MG63 (cell line): ENCODE measurements around the gene ZNF12. TPM values are rescaled to one million over a fixed set of nuclear protein-coding genes. Genes with fewer than 3 reads are reported as not detected.

Source experiments
- DNase-seq: peaks from one replicate; pipeline ENCODE4 v3.0.0-alpha.2; 2020
- H3K27me3 ChIP-seq: fragments of 250-450 bp; sonication (Bioruptor Pico); 2 replicates; pipeline ENCODE4 v1.5.1; 2020; ENCODE audit warnings: mild to moderate bottlenecking, moderate library complexity
- H3K36me3 ChIP-seq: fragments of 250-450 bp; sonication (Bioruptor Pico); 2 replicates; pipeline ENCODE4 v1.5.1; 2020; ENCODE audit warnings: mild to moderate bottlenecking, moderate library complexity
- H3K4me3 ChIP-seq: fragments of 250-450 bp; sonication (Bioruptor Pico); 2 replicates; pipeline ENCODE4 v1.5.1; 2020; ENCODE audit warnings: mild to moderate bottlenecking, moderate library complexity
- H3K9me3 ChIP-seq: fragments of 250-450 bp; sonication (Bioruptor Pico); 2 replicates; pipeline ENCODE4 v1.5.1; 2020; ENCODE audit warnings: mild to moderate bottlenecking, moderate library complexity
- total RNA-seq: library from RNA; depleted of rRNA; stranded (reverse); fragments of >200 nt; shearing (Covaris generic); gene quantifications from 2 replicates; pipeline ENCODE4 v1.2.3, GENCODE V29; 2014; ENCODE audit warnings: low replicate concordance

Gene ZNF12
- total RNA-seq, 1 experiment from 2014 or later = 7.1 TPM

DNA sequence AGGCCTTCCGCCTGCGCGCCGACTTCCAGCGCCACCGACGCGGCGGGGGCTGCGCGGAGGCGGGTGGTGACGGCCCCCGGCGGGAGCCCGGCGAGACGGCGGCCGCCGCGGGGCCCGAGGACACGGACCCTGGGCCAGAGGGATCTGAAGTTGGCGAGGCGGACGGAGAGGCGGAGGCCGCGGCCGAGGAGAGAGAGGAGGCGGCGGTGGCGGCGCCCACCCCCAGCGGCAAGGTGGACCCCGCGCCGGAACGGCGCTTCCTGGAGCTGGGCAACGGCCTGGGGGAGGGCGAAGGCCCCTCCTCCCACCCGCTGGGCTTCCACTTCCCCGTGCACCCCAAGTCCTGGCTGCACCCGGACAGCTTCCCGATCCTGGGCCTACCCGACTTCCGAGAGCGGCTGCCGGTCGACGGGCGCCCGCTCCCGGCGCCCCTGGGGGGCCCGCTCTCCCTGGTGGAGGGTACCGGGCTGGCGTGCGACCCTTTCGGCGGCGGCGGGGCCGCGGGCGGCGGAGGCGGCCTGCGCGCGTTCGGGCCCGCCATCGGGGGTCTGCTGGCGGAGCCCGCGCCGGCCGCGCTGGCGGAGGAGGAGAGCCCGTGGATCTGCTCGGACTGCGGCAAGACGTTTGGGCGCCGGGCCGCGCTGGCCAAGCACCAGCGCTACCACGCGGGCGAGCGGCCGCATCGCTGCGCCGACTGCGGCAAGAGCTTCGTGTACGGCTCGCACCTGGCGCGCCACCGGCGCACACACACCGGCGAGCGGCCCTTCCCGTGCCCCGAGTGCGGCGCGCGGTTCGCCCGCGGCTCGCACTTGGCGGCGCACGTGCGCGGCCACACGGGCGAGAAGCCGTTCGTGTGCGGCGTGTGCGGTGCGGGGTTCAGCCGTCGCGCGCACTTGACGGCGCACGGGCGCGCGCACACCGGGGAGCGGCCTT is 53.4 kb downstream of the ZNF12 start:
- H3K36me3 ChIP-seq = peaks cover 29% of the 10 kb centered on the region
- H3K4me3 ChIP-seq = no peak overlapping the region
- no peaks in the 10 kb centered on the region for H3K27me3 ChIP-seq
- DNase-seq = no peak
- no peaks in the 10 kb centered on the region for H3K9me3 ChIP-seq

DNA sequence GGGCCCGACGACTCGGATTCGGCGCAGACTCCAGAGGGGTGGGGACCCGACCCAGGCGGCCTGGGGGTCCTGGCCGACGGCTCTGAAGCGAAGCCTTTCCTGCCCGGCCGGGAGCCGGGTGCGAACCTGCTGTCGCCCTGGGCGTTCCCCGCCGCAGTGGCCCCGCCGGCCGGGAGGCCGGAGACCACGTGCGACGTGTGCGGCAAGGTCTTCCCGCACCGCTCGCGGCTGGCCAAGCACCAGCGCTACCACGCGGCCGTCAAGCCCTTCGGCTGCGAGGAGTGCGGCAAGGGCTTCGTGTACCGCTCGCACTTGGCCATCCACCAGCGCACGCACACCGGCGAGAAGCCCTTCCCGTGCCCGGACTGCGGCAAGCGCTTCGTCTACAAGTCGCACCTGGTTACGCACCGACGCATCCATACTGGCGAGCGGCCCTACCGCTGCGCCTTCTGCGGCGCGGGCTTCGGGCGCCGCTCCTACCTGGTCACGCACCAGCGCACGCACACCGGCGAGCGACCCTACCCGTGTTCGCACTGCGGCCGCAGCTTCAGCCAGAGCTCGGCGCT is 54.2 kb downstream of the ZNF12 start:
- no peaks in the 10 kb centered on the region for H3K9me3 ChIP-seq
- H3K36me3 ChIP-seq = peaks cover 29% of the 10 kb centered on the region
- H3K27me3 ChIP-seq = no peaks in the 10 kb centered on the region
- H3K4me3 ChIP-seq = no peak overlapping the region
- DNase-seq = no peak

DNA sequence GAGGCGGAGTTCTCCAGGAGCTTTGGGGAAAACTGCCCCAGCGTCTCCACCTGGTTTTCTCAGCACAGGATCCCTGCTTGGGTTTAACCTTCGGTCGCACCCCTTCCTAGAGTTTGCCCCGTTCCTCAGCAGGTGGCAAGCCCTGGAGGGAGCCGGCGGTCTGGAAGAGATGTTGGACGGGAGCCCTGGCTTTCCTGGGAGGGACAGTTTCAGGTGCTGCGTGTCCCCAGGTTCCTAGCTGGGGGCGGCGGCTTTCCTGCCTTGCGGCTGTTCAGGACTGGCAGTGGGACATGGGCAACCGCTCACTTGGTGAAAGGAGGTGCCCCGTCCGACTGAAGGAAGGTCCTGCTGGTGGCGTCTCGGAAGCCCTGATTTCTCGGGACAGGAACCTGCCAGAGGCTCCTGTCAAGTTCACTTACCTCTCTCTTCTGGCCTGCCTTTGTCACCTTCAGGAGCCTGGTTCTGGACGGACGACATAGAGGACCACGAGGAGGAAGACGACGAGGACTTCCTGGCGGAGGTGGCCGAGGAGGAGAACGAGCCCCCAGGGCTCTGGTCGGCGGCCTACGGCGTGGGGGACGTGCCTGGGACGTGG is 54.8 kb downstream of the ZNF12 start:
- Histone ChIP-seq H3K9me3 (no peaks in the 10 kb centered on the region), H3K27me3 (no peaks in the 10 kb centered on the region), H3K4me3 (no peak overlapping the region), H3K36me3 (peaks cover 29% of the 10 kb centered on the region)
- DNase-seq = no peak

DNA sequence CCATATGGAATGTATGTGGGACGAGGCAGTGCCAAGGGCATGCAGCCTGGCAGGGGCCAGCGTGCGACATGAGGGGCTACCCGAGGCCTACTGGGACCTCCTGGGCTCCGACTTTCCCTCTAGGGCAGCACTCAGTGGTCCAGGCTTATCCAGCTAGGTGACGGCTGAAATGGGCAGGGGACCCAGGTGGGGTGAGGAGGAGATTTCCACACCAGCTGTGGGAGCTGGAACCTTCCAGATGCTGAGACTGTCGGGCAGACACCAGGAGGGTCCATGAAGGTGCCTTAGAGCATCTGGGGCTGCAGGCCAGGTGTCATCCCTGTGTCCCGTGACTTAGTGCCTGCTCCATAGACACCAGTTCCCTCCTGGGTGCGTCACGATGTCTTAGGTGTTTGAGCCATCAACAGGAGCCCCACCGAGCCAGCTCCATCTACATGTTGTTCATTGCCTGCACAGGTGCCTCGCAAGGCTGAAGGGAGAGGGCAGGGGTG is 56.2 kb downstream of the ZNF12 start:
- Histone ChIP-seq H3K36me3 (peaks cover 32% of the 10 kb centered on the region), H3K27me3 (no peaks in the 10 kb centered on the region), H3K4me3 (no peak overlapping the region), H3K9me3 (no peaks in the 10 kb centered on the region)
- no peak for DNase-seq

DNA sequence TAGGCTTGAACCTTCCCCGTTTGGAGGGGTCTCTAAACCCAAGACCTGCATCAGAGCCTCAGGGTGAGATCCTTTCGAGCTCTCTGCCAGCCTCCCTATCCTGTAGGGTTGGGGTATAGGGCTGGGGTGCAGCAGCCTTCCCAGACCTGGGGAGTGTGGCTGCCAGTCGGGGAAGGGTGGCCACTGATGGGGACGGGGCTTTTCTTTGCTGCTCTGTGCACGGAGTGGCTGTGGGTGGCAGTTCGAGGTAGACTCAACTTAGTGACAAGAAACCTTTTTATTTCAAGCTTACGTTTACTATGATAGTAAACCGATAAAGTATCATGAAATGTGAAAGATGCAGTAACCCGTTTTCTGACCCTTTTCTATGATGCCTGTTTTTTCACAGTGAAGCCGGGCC is 56.7 kb downstream of the ZNF12 start:
- Histone ChIP-seq H3K4me3 (no peak overlapping the region), H3K36me3 (peaks cover 33% of the 10 kb centered on the region), H3K9me3 (no peaks in the 10 kb centered on the region), H3K27me3 (no peaks in the 10 kb centered on the region)
- DNase-seq = no peak

DNA sequence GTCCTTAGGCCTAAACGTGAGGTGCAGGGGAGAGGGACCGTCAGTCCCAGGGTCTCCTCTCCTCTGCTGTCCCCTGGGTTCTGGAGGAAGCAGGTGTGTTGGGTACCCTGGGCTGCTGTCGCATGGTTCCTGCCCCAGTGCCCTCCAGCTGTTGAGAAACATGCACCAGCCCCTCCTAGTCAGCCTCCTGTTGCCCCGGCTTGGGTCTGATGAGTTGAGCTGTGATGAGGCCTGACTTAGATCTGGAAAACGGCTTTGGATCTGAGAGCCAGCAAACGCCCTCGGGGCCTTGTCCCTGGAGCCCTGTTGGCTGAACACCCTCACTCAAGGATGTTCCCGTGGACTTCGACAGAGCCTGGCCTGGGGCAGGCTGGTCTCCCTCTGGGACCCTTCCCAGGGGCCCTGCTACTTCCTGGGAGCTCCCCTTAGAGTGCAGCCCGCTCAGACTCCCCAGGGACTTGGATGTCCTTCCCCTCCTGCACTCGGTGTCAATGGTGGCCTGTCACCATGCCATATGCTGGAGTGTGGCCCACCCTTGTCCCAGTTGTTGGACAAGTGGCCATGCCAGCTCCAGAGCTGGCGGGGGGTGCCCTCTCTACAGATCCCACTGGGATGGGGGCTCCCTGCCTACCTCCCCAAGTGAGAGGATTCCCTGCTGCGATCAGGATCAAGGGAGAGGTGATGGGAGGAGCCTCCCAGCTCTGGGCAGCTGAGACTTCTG is 57.3 kb downstream of the ZNF12 start:
- Histone ChIP-seq H3K27me3 (no peaks in the 10 kb centered on the region), H3K4me3 (no peak overlapping the region), H3K36me3 (peaks cover 35% of the 10 kb centered on the region), H3K9me3 (no peaks in the 10 kb centered on the region)
- no peak for DNase-seq

DNA sequence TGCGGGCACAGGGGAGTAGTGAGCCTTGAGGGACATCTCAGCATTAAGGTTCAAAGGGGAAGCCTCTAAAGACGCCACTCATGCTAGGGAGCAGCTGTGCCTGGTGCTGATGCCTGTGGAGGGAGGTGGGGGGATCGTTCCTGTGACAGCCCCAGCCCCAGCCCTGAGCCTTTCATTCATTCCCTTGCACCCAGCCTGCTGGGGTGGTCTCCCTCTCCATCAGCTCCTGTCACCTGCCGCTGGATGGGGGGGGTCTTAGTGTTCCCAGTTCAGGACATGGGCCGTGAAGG is 58.0 kb downstream of the ZNF12 start:
- Histone ChIP-seq H3K27me3 (no peaks in the 10 kb centered on the region), H3K36me3 (peaks cover 36% of the 10 kb centered on the region), H3K4me3 (no peak overlapping the region), H3K9me3 (no peaks in the 10 kb centered on the region)
- no peak for DNase-seq

DNA sequence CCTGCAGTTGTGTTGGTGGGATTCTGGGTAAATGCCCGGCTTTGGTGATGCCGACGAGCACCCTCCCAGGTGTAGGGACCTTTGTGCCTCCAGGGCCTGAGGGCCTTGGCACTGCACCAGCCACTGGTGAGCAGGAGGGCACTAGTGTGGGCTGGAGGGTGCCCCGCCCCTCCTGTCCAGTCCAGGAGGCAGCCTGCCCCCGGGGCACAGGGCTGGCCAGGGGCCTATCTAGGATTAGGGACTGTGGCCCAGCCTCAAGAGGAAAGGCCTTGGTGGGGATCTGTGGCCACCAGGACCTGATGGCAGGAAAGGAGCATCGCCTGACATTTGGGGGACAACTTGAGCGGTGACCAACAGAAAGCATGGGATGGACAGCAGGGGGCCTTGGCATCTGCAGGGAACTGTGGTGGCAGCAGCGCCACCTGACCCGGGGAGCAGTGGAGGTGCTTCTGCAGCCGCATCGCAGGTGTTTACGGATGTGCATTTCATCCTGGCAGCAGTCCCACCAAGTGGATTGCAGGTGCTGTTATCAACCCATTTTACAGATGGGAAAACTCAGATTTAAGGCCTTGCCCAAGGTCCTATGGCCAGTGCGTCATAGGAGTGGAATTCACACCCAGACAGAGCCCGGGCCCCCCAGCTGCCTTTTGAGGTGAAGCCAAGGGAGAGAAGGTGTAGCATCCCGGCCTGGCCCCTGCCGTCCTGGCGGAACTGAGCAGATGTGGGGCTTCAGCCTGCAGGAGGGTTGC is 58.5 kb downstream of the ZNF12 start:
- Histone ChIP-seq H3K36me3 (peaks cover 38% of the 10 kb centered on the region), H3K9me3 (no peaks in the 10 kb centered on the region), H3K4me3 (no peak overlapping the region), H3K27me3 (no peaks in the 10 kb centered on the region)
- DNase-seq = no peak

DNA sequence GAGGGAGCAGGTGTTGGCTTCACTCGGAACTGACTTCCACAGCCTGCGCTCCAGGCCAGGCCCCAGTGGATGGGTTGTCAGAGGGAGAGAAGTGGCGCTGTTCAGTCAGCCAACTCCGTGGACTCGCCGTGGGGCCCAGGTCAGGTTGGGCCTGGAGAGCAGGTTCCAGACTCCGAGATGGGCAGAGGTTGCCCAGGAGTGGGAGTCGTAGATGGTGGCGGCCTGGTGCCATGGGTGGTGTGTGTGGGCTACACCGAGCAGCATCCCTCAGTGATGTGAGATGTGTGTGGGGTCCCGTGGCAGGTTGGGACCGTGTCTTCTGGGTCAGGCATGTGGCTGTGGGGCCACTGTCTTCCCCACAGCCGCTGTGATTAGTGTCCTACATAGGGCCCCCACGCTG is 59.2 kb downstream of the ZNF12 start:
- Histone ChIP-seq H3K9me3 (no peaks in the 10 kb centered on the region), H3K36me3 (peaks cover 43% of the 10 kb centered on the region), H3K4me3 (no peak overlapping the region), H3K27me3 (no peaks in the 10 kb centered on the region)
- no peak for DNase-seq

DNA sequence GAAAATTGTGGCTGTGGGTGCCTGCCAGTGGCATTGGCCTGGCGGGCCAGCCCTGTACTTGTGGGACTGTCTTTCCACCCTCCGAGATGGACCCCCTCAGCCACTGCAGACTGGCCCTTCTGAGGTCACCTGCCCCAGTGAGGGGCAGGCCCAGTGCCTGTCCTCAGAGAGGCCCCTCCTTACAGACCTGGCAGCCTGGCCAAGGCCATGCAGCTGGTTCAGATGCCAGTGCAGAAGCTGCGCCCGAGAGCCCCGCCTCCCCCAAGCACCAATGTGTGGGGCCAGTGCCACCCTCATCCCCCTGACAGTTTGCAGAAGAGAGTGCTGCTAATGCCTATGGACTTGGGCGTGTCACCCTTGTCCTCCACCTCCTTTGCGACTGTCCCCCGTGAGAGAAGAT is 59.7 kb downstream of the ZNF12 start:
- H3K36me3 ChIP-seq = peaks cover 44% of the 10 kb centered on the region
- H3K4me3 ChIP-seq = no peak overlapping the region
- no peaks in the 10 kb centered on the region for H3K27me3 ChIP-seq
- DNase-seq = no peak
- no peaks in the 10 kb centered on the region for H3K9me3 ChIP-seq

DNA sequence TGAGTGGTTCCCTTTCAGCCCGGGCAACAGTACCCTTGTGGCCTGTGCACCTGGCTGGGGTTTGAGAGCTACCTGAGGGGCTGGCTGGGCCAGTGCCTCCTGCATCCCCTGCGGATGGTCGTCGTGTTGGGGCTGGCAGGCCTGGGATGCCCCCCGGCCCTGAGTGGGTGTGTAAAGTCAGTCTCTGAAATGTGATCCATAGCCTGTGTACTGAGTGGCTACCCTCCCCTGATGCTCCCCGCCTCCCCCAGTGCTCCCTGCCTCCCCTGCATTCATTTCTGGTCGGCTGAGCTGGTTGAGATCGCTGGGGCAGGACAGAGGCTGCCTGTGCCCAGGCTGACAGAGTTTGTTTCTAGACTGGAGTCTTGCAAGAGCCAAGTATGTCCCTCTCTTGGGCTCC is 60.3 kb downstream of the ZNF12 start:
- Histone ChIP-seq H3K36me3 (peaks cover 45% of the 10 kb centered on the region), H3K9me3 (no peaks in the 10 kb centered on the region), H3K27me3 (no peaks in the 10 kb centered on the region), H3K4me3 (no peak overlapping the region)
- no peak for DNase-seq

DNA sequence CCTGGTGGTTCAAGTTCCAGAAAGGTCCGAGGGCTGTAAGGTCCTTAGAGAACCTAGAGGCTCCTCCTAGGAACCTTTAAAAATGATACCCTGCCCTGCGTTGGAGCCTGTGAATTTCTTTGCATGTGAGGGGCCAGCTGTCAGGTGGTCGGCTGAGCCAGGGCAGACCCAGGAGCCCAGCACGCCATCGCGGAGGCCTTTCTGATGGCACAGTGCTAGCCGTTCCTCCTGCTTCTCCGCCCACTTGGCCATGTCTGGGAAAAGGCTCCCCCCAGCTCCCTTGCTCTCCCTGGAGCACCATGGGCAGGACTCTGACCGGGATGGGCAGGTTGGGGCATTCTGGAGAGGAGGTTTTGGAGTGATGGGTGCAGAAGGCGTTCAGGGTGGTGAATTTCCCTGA is 62.0 kb downstream of the ZNF12 start:
- no peak for DNase-seq
- Histone ChIP-seq H3K4me3 (no peak overlapping the region), H3K36me3 (peaks cover 50% of the 10 kb centered on the region), H3K27me3 (no peaks in the 10 kb centered on the region), H3K9me3 (no peaks in the 10 kb centered on the region)

DNA sequence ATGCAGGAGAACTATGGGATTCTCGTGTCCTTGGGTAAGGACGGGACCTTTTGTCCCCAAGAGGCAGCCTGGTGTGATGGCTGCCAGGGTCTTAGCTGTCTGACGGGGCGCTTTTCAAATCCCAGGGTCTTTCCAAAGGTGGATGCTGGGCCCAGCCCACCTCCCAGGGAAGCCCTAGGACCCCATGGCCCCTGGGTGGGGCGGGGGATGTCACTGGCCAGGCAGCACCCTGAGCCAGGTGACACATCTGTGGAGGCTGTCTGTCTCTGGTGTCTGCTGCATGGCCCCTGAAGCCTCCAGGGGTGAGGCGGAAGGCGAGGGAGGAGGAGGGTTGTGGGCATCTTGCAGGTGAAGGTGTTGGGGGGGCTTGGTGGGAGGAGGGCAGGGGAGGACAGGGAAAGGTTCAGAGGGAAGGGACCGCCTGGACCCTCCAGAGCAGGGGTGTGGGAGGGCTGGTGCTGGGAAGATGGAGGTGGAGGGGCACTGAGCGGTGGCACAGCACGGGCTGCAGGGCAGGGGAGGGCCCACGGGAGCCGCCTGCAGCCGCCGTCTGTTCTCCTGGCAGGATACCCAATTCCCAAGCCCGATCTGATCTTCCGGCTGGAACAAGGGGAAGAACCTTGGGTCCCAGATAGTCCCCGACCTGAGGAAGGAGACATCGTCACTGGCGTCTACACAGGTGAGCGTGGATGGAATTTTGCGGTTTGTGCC is 62.7 kb downstream of the ZNF12 start:
- no peak for DNase-seq
- Histone ChIP-seq H3K9me3 (no peaks in the 10 kb centered on the region), H3K4me3 (no peak overlapping the region), H3K27me3 (no peaks in the 10 kb centered on the region), H3K36me3 (peaks cover 53% of the 10 kb centered on the region)

DNA sequence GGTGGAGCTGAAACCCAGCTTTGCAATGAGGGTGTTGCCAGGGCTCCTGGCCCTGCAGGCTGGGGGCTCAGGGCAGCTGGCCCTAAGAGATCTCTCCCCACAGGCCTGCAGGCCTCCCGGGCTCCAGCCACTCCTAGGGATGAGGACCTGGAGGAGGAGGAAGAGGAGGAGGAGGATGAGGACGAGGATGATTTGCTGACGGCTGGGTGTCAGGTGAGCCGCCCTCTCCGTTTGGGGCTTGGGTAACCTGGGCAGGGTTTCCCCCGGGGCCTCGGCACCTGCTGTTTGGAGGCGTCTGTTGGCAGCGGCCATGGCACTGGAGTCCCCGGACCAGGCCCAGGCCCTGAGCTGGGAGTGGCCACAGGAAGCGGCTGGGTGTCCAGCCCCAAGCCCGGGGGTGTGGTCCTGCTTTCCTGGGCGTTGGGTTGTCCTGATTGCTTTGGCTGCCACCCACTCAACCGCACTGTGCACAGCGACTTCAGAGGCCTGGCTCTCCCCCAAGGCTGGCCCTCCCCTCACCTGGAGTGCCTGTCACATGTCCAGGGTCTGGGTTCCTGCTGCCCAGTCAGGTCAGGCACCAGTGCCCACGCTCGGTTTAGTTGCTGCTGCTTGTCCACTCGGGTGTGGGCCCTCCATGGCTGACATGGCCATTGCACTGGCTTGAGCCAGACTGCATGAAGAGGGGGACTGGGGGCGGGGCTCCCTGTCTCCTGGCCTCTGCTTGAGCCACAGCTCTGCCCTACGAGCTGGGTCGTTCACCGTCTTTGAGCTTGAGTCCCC is 63.7 kb downstream of the ZNF12 start:
- Histone ChIP-seq H3K4me3 (no peak overlapping the region), H3K36me3 (peaks cover 53% of the 10 kb centered on the region)

DNA sequence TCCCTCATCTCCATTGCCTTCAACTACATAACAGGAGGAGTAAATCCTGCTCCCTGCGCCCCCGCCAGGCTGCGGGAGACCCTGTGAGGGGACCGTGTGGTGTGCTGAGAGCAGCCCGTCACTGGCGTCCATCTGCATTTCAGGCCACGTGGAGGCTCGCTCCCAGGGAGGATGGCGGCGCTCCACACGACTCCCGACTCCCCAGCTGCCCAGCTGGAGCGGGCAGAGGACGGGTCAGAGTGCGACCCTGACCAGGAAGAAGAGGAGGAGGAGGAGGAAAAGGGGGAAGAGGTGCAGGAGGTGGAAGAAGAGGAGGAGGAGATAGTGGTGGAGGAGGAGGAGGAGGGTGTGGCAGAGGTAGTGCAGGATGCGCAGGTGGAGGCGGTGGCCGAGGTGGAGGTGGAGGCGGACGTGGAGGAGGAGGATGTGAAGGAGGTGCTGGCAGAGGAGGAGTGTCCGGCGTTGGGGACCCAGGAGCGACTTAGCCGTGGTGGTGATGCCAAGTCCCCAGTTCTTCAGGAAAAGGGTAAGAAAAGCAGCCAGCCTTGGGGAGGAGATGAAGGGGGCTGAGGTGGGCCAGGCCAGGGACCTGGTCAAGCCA is 64.4 kb downstream of the ZNF12 start:
- Histone ChIP-seq H3K27me3 (no peaks in the 10 kb centered on the region), H3K4me3 (no peak overlapping the region), H3K9me3 (no peaks in the 10 kb centered on the region), H3K36me3 (peaks cover 53% of the 10 kb centered on the region)
- no peak for DNase-seq

More for the DNA sequence above, 63.7 kb downstream of the ZNF12 start:
- Histone ChIP-seq H3K27me3 (no peaks in the 10 kb centered on the region), H3K9me3 (no peaks in the 10 kb centered on the region)
- DNase-seq = no peak
